ENCODE data around the gene CCDC92B. TPM values are rescaled to one million over a fixed set of nuclear protein-coding genes. Genes with fewer than 3 reads are reported as not detected.

Gene CCDC92B
- total RNA-seq, 1 donor from 2014 or later = 0.17 TPM

GRCh38 chr17:2687074-2687418 is 62.4 kb downstream of the CCDC92B start:
- Histone ChIP-seq H3K4me1 (no peaks in the 10 kb centered on the region), H3K9me3 (ENCODE audit: low read depth) (no peaks in the 10 kb centered on the region), H3K4me3 (no peak overlapping the region), H3K79me2 (ENCODE audit: low read depth) (no peaks in the 10 kb centered on the region), H3K36me3 (peaks cover 18% of the 10 kb centered on the region), H2AFZ (replicated peaks) (no peak overlapping the region), H4K20me1 (ENCODE audit: low read depth) (peaks cover 20% of the 10 kb centered on the region), H3K4me2 (no peak overlapping the region), H3K27me3 (no peaks in the 10 kb centered on the region), H3K9ac (no peak overlapping the region), H3K27ac (peak overlapping the region; percentile 75), H3F3A (ENCODE audit: low read depth) (peaks cover 55% of the 10 kb centered on the region)
- Mint-ChIP-seq H3K4me3 (no peak overlapping the region), H3K27ac (peak overlapping the region; percentile 50), H3K4me1 (peaks cover 7% of the 10 kb centered on the region), H3K36me3 (peaks cover 4% of the 10 kb centered on the region), H3K9me3 (peaks cover 2% of the 10 kb centered on the region), H3K27me3 (ENCODE audit: insufficient read depth, low read depth) (peaks cover 9% of the 10 kb centered on the region)
- TF ChIP-seq CTCF (IDR thresholded peaks at IDR 0.05) (no peak), EZH2phosphoT487 (IDR thresholded peaks at IDR 0.05) (no peak), EZH2 (IDR thresholded peaks at IDR 0.05) (no peak)
- DNase-seq (ENCODE audit: low spot score) = no peak

DNA sequence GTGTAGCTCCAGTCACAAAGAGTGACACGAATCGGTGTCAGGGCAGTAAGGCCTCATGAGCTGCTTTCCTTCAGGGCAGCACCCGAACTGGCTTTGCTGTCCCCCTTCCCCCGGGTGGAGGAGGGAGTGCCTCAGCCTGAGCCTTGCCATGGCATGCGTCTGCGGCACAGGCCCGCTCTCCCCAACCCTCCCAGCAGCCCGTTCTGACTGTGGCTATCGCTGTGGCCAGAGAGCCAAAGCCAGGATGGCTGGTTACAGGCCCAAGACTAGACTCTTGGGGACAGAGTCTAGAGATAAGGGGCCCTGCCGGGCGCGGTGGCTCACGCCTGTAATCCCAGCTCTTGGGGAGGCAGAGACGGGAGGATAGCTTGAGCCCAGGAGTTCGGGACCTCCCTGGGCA is 63.8 kb downstream of the CCDC92B start:
- TF ChIP-seq CTCF (IDR thresholded peaks at IDR 0.05) (no peak), EZH2phosphoT487 (IDR thresholded peaks at IDR 0.05) (no peak), EZH2 (IDR thresholded peaks at IDR 0.05) (no peak)
- Histone ChIP-seq H3K79me2 (ENCODE audit: low read depth) (no peaks in the 10 kb centered on the region), H3K27me3 (no peaks in the 10 kb centered on the region), H3K9me3 (ENCODE audit: low read depth) (no peaks in the 10 kb centered on the region), H3F3A (ENCODE audit: low read depth) (peaks cover 55% of the 10 kb centered on the region), H3K4me2 (no peak overlapping the region), H3K4me1 (no peaks in the 10 kb centered on the region), H4K20me1 (ENCODE audit: low read depth) (peaks cover 20% of the 10 kb centered on the region), H3K27ac (peak overlapping the region; percentile 70), H3K36me3 (peaks cover 23% of the 10 kb centered on the region), H3K4me3 (no peak overlapping the region), H3K9ac (no peak overlapping the region), H2AFZ (replicated peaks) (no peak overlapping the region)
- no peak overlapping the region for H3K4me3 Mint-ChIP-seq
- DNase-seq (ENCODE audit: low spot score) = no peak
- H3K27me3 Mint-ChIP-seq (ENCODE audit: insufficient read depth, low read depth) = peaks cover 11% of the 10 kb centered on the region
- H3K4me1 Mint-ChIP-seq = peaks cover 10% of the 10 kb centered on the region
- peaks cover 2% of the 10 kb centered on the region for H3K9me3 Mint-ChIP-seq
- no peak overlapping the region for H3K27ac Mint-ChIP-seq
- peaks cover 12% of the 10 kb centered on the region for H3K36me3 Mint-ChIP-seq

DNA sequence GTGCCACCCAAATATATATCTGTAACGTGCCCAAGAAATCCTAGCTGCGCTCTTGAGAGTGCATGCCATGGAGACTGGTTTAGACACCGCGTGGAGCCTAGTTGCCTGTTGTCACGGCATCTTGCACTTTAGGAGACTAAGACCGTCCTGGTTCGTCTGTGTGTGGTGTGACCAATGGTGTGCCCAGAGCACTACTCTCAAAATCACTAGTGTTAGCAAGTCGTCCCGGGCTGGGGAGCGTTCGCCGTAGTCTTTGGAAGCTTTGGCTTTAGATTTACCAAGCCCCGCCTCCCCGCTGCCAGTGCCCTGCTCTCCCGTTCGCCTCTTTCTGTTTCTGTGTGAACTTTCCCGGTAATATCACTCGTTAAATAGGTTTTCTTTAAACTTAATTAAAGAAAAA is 64.9 kb downstream of the CCDC92B start:
- no peak overlapping the region for H3K9ac ChIP-seq
- H3K9me3 ChIP-seq (ENCODE audit: low read depth) = no peaks in the 10 kb centered on the region
- peaks cover 10% of the 10 kb centered on the region for H3K4me1 Mint-ChIP-seq
- peaks cover 23% of the 10 kb centered on the region for H3K36me3 ChIP-seq
- peaks cover 2% of the 10 kb centered on the region for H3K9me3 Mint-ChIP-seq
- no peak overlapping the region for H3K4me3 ChIP-seq
- no peaks in the 10 kb centered on the region for H3K4me1 ChIP-seq
- no peak for TF ChIP-seq CTCF (IDR thresholded peaks at IDR 0.05)
- no peak for TF ChIP-seq EZH2phosphoT487 (IDR thresholded peaks at IDR 0.05)
- no peak for TF ChIP-seq EZH2 (IDR thresholded peaks at IDR 0.05)
- peaks cover 20% of the 10 kb centered on the region for H4K20me1 ChIP-seq (ENCODE audit: low read depth)
- H3F3A ChIP-seq (ENCODE audit: low read depth) = peaks cover 55% of the 10 kb centered on the region
- no peak overlapping the region for H3K4me2 ChIP-seq
- H3K4me3 Mint-ChIP-seq = no peak overlapping the region
- H2AFZ ChIP-seq (replicated peaks) = no peak overlapping the region
- no peaks in the 10 kb centered on the region for H3K27me3 ChIP-seq
- H3K27ac Mint-ChIP-seq = no peak overlapping the region
- no peaks in the 10 kb centered on the region for H3K79me2 ChIP-seq (ENCODE audit: low read depth)
- peak; percentile 35 for DNase-seq (ENCODE audit: low spot score)
- peaks cover 11% of the 10 kb centered on the region for H3K27me3 Mint-ChIP-seq (ENCODE audit: insufficient read depth, low read depth)
- peak overlapping the region; percentile 67 for H3K27ac ChIP-seq
- H3K36me3 Mint-ChIP-seq = peaks cover 21% of the 10 kb centered on the region

Data from neural progenitor cell (in vitro differentiated cells).